IMR-90 (cell line): Measurements from ENCODE around the gene MTCL3.

Experiments
- ATAC-seq: fragments of 200-7000 bp; cut with Tn5 transposase; 2 replicates; pipeline ENCODE4 v1.9.1; 2020; ENCODE audit warnings: low read depth, mild to moderate bottlenecking, moderate library complexity
- BruUV-seq: library from RNA; stranded (reverse); fragments of 400-500 nt; replicated peaks from 2 replicates; lab custom pipeline; 2021; lab: Mats Ljungman, UMichigan
- CTCF ChIA-PET: fragments of 300-600 bp; formaldehyde crosslinking; extraction: SDS; loops from one replicate; lab custom pipeline; 2021; ENCODE audit warnings: antibody characterized with exemption; lab: Yijun Ruan, JAX
- POLR2A ChIA-PET: fragments of 300-600 bp; sonication (Branson Sonifier 250); formaldehyde crosslinking; loops from one replicate; lab custom pipeline; 2022; ENCODE audit warnings: antibody characterized with exemption; ENCODE audit not compliant: unreplicated experiment; lab: Charles Lee
- DNase-seq: peaks from one replicate; pipeline ENCODE4 v3.0.0; 2013
- H2AFZ ChIP-seq: replicated peaks from 2 replicates; pipeline ENCODE3; 2013; ENCODE audit warnings: low read length, mild to moderate bottlenecking; ENCODE audit not compliant: poor library complexity
- H2AK5ac ChIP-seq: 2 replicates; pipeline ENCODE4 v1.6.1; 2013; ENCODE audit warnings: low read depth, low read length, inconsistent platforms
- H2AK9ac ChIP-seq: replicated peaks from 2 replicates; pipeline ENCODE3; 2013; ENCODE audit warnings: mild to moderate bottlenecking, low read depth, low read length, moderate library complexity; ENCODE audit not compliant: poor library complexity
- H2BK120ac ChIP-seq: 2 replicates; pipeline ENCODE4 v1.6.1; 2013; ENCODE audit warnings: low read depth, low read length, inconsistent platforms
- H2BK15ac ChIP-seq: 3 replicates; pipeline ENCODE4 v1.6.1; 2013; ENCODE audit warnings: low read depth, low read length, inconsistent platforms
- H2BK20ac ChIP-seq: 2 replicates; pipeline ENCODE4 v1.6.1; 2013; ENCODE audit warnings: low read depth, mild to moderate bottlenecking, inconsistent platforms, low read length, moderate library complexity
- H2BK5ac ChIP-seq: 2 replicates; pipeline ENCODE4 v1.6.1; 2013; ENCODE audit warnings: mild to moderate bottlenecking, low read depth, low read length, inconsistent platforms; ENCODE audit not compliant: poor library complexity, severe bottlenecking
- H3K14ac ChIP-seq: replicated peaks from 2 replicates; pipeline ENCODE4 v1.6.1; 2013; ENCODE audit warnings: low read depth, low read length, inconsistent platforms
- H3K18ac ChIP-seq: 2 replicates; pipeline ENCODE4 v1.6.1; 2013; ENCODE audit warnings: low read depth, low read length, control low read depth
- H3K23ac ChIP-seq: 2 replicates; pipeline ENCODE4 v1.6.1; 2013; ENCODE audit warnings: low read depth, low read length, inconsistent platforms
- H3K27ac ChIP-seq: 2 replicates; pipeline ENCODE4 v1.5.1; 2013; ENCODE audit warnings: mild to moderate bottlenecking, control low read depth, low read length; ENCODE audit not compliant: insufficient read depth
- H3K27me3 ChIP-seq: 2 replicates; pipeline ENCODE4 v1.6.1; 2013; ENCODE audit warnings: low read length; ENCODE audit not compliant: control insufficient read depth, insufficient read depth
- H3K36me3 ChIP-seq: 2 replicates; pipeline ENCODE4 v1.6.1; 2013; ENCODE audit warnings: low read length, mixed read lengths; ENCODE audit not compliant: control insufficient read depth, insufficient read depth
- H3K4ac ChIP-seq: 2 replicates; pipeline ENCODE4 v1.6.1; 2013; ENCODE audit warnings: low read depth, low read length, inconsistent platforms
- H3K4me1 ChIP-seq: 2 replicates; pipeline ENCODE4 v1.6.1; 2013; ENCODE audit warnings: low read length, mixed read lengths; ENCODE audit not compliant: control insufficient read depth, insufficient read depth
- H3K4me2 ChIP-seq: 2 replicates; pipeline ENCODE4 v1.6.1; 2013; ENCODE audit warnings: low read depth, mild to moderate bottlenecking, control low read depth, low read length, moderate library complexity
- H3K4me3 ChIP-seq: 2 replicates; pipeline ENCODE4 v1.5.1; 2013; ENCODE audit warnings: low read depth, mild to moderate bottlenecking, control low read depth, low read length, moderate library complexity; ENCODE audit not compliant: insufficient read depth
- H3K56ac ChIP-seq: 2 replicates; pipeline ENCODE4 v1.6.1; 2013; ENCODE audit warnings: low read length, inconsistent platforms; ENCODE audit not compliant: insufficient read depth; ENCODE audit errors: extremely low read depth
- H3K79me1 ChIP-seq, 2 experiments: 2 replicates each; pipeline ENCODE4 v1.6.1; 2013; ENCODE audit warnings: low read length in 2 of 2, inconsistent platforms in 1 of 2, low read depth in 1 of 2
- H3K9ac ChIP-seq: 2 replicates; pipeline ENCODE4 v1.6.1; 2013; ENCODE audit warnings: low read depth, low read length, control low read depth
- H3K9me1 ChIP-seq: 2 replicates; pipeline ENCODE4 v1.6.1; 2013; ENCODE audit warnings: low read length, inconsistent platforms; ENCODE audit not compliant: insufficient read depth
- H3K9me3 ChIP-seq: 2 replicates; pipeline ENCODE4 v1.6.1; 2013; ENCODE audit warnings: low read length; ENCODE audit not compliant: control insufficient read depth, insufficient read depth
- H4K20me1 ChIP-seq: 2 replicates; pipeline ENCODE4 v1.6.1; 2013; ENCODE audit warnings: low read length, inconsistent platforms; ENCODE audit not compliant: insufficient read depth
- H4K5ac ChIP-seq: 2 replicates; pipeline ENCODE4 v1.6.1; 2013; ENCODE audit warnings: mild to moderate bottlenecking, low read depth, low read length, control low read depth
- H4K8ac ChIP-seq, 2 experiments: 2 replicates each; pipeline ENCODE4 v1.6.1; 2013; ENCODE audit warnings: low read depth in 2 of 2, low read length in 2 of 2, control low read depth in 1 of 2, inconsistent platforms in 1 of 2
- H4K91ac ChIP-seq: 2 replicates; pipeline ENCODE4 v1.6.1; 2013; ENCODE audit warnings: low read depth, low read length, inconsistent platforms; ENCODE audit not compliant: insufficient read depth
- CTCF ChIP-seq: conservative IDR thresholded peaks from 2 replicates; pipeline ENCODE4 v1.5.1; 2012; ENCODE audit warnings: mild to moderate bottlenecking, low read depth, low read length, improper control_type of control experiment
- NFE2L2 ChIP-seq: fragments of 150-350 bp; IDR thresholded peaks from 2 replicates; pipeline ENCODE4 v1.6.1; 2016; ENCODE audit warnings: low read depth, mild to moderate bottlenecking, low read length
- WGBS, 2 experiments: methylation state at CpG; one replicate each; pipeline versions ENCODE4 v1.1.5 to v1.1.7; 2013; ENCODE audit warnings: missing lambda C conversion rate in 2 of 2; ENCODE audit not compliant: insufficient read length in 1 of 2; ENCODE audit errors: extremely low coverage in 2 of 2; 5-methylcytosine and 5-hydroxymethylcytosine counted together
- dilution Hi-C: fragments of 300-500 bp; cut with HindIII; formaldehyde crosslinking; loops from one replicate; pipeline ENCODE4 v1.14.3; 2018; ENCODE audit warnings: low sequenced_read_pairs; ENCODE audit not compliant: unreplicated experiment
- in situ Hi-C: fragments of 300-500 bp; cut with MboI; formaldehyde crosslinking; loops from 3 replicates; pipeline ENCODE4 v1.14.3; 2019; ENCODE audit warnings: low sequenced_read_pairs, inconsistent platforms, mixed read lengths
- intact Hi-C: fragments of 100-400 bp; cut with micrococcal nuclease; formaldehyde crosslinking; loops from 2 replicates; pipeline ENCODE4 v1.10.0; 2022

MTCL3 gene

GRCh38 chr6:127517693-127518092 is 1.4 kb downstream of the MTCL3 start:
- in situ Hi-C loops, result no loop called here
- no peak overlapping the region for H2BK5ac ChIP-seq

More at GRCh38 chr6:127517693-127518092, 1.4 kb downstream of the MTCL3 start:
- Histone ChIP-seq H2AK9ac (no peak overlapping the region), H3K14ac (no peak overlapping the region), H3K9me3 (no peaks in the 10 kb centered on the region), H2BK120ac (no peak overlapping the region), H3K4me3 (no peak overlapping the region), H3K27ac (no peak overlapping the region), H4K91ac (no peak overlapping the region), H2AK5ac (no peak overlapping the region), H2BK20ac (no peak overlapping the region), H4K8ac (no peak overlapping the region), H3K4me1 (peaks cover 5% of the 10 kb centered on the region; the same call in 1 of the 2 replicates), H3K9ac (no peak overlapping the region), H3K4me2 (no peak overlapping the region), H2AFZ (no peak overlapping the region), H4K20me1 (no peaks in the 10 kb centered on the region), H3K23ac (no peak overlapping the region), H2BK15ac (no peak overlapping the region), H3K36me3 (no peaks in the 10 kb centered on the region), H4K5ac (no peak overlapping the region), H3K9me1 (peaks cover 4% of the 10 kb centered on the region; the same call in 1 of the 2 replicates), H3K56ac (no peak overlapping the region), H3K4ac (no peak overlapping the region), H3K18ac (no peak overlapping the region), H3K79me1 (0 out of 4 replicates have a peak, but pooled peaks cover 0 to 8% of the 10 kb centered on the region in 2 experiments), H3K27me3 (0 out of 2 replicates have a peak, but pooled peaks cover 3% of the 10 kb centered on the region)
- intact Hi-C loops (loop anchor here (2.0 to 5.0 kb wide), 3 partner anchors 35 to 215 kb away; no protein-coding TSS in a partner anchor), dilution Hi-C loops (no loop called here)
- TF ChIP-seq NFE2L2, result peak; percentile 47; the same call in 1 of the 2 replicates
- TF ChIP-seq CTCF, result no peak
- no TSS peak for BruUV-seq
- ChIA-PET POLR2A (no interaction called here), CTCF (no interaction called here)
- ATAC-seq, result no peak
- DNase-seq, result no peak
- no CpG with 5 or more reads among the region's 2 CpGs for WGBS, 2 experiments
